C4-2B (cell line): ENCODE data around the gene SENP7.

Source experiments
- CTCF ChIP-seq: fragments of 450-650 bp; conservative IDR thresholded peaks from 2 replicates; pipeline ENCODE4 v1.5.1; 2017; ENCODE audit warnings: mild to moderate bottlenecking
- ZFX ChIP-seq: fragments of 450-650 bp; IDR thresholded peaks from 2 replicates; pipeline ENCODE4 v1.6.1; 2017

GRCh38 chr3:101351829-101352228, 161.2 kb downstream of the SENP7 start:
- no peak for TF ChIP-seq CTCF
- TF ChIP-seq ZFX = no peak
